ENCODE results near the gene KLRD1.

DNA sequence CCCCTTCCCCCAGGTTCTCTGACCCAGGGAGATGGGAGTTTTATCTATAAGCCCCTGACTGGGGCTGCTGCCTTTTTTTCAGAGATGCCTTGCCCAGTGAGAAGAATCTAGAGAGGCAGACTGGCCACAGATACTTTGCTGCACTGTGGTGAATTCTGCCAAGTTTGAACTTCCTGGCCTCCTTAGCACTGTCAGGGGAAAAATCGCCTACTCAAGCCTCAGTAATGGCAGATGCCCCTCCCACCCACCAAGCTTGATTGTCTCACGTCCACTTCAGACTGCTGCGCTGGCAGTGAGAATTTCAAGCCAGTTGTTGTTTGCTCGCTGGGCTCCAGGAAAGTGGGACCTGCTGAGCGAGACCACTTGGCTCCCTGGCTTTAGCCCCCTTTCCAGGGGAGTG lies 50.5 kb downstream of the KLRD1 start:
- TF ChIP-seq, protein P1, sequence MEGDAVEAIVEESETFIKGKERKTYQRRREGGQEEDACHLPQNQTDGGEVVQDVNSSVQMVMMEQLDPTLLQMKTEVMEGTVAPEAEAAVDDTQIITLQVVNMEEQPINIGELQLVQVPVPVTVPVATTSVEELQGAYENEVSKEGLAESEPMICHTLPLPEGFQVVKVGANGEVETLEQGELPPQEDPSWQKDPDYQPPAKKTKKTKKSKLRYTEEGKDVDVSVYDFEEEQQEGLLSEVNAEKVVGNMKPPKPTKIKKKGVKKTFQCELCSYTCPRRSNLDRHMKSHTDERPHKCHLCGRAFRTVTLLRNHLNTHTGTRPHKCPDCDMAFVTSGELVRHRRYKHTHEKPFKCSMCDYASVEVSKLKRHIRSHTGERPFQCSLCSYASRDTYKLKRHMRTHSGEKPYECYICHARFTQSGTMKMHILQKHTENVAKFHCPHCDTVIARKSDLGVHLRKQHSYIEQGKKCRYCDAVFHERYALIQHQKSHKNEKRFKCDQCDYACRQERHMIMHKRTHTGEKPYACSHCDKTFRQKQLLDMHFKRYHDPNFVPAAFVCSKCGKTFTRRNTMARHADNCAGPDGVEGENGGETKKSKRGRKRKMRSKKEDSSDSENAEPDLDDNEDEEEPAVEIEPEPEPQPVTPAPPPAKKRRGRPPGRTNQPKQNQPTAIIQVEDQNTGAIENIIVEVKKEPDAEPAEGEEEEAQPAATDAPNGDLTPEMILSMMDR (conservative IDR thresholded peaks at IDR 0.05; ENCODE audit: low read depth, low read length) = no peak
- TF ChIP-seq POLR2A (IDR thresholded peaks at IDR 0.05; ENCODE audit: low read depth, low read length) (no peak), BHLHE40 (IDR thresholded peaks at IDR 0.05; ENCODE audit: low read depth, low read length) (no peak), NFE2L2 (IDR thresholded peaks at IDR 0.05; ENCODE audit: low read depth, low read length) (no peak), MXI1 (IDR thresholded peaks at IDR 0.05; ENCODE audit: borderline replicate concordance, low read depth, low read length) (no peak), CEBPB (IDR thresholded peaks at IDR 0.05; ENCODE audit: low read depth, low read length) (no peak), MAFK (IDR thresholded peaks at IDR 0.05; ENCODE audit: low read depth, low read length) (no peak)
